ENCODE results near the gene SERPINB8. TPM values are rescaled to one million over a fixed set of nuclear protein-coding genes. Genes with fewer than 3 reads are reported as not detected.

The SERPINB8 gene
- total and polyA plus RNA-seq, 2 of the 13 experiments (the other 11 are each of a cell fraction or from before 2014, with no cell fraction given), result 0.95 to 2.2 TPM

DNA sequence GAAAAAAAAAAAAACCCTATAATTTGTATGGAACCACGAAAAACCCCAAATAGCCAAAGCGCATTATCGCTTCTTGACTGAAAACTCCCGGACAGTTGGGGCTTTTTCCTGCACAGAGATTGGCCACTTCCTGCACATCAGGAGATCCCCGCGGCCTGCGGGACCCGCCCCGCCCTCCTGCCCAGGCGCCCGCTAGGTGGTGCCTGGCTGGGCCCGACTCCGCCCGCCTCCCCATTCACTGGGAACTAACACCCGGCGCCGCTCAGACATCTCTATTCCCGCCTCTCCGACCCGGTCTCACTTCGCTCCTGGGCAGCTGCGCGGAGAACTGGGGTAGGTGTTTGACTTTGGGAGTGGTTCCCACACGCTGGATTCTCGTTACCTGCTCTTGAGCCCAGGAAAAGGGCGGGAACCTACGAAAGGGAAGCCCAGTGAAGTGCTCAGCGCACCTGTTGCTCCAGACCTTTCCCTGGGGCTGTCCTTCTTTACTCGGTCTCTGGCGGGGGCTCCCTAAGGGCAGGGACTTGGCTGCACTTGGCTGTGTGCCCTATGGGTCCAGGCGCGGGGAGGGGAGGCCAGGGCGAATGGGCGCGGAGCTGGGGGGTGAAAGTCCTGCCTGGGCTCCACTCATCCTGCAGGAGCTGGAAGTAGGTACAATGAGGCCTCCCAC is 20.7 kb upstream of the SERPINB8 start, which contains the start of gene HMSD:
Gene HMSD (plus strand): TSS at position 234 of the 670 bp plus-strand sequence. CDS start 4,155 bp downstream, outside the sequence.
- H3K4me1 ChIP-seq (ENCODE audit: insufficient read depth, low read length), result no peaks in the 10 kb centered on the region
- ATAC-seq (peak; percentile 100), DNase-seq (ENCODE audit: low spot score) (no peak), FAIRE-seq (no peak)
- CTCF ChIA-PET (ENCODE audit: low intra/inter-chr PET ratio, low total read pairs), result interaction anchor here (1.1 kb wide), 1 partner anchor 45 kb away, joined by 5 read pairs; no protein-coding TSS in a partner anchor
- no TSS peak for BruUV-seq (replicated peaks)
- no peak within 1 kb of the TSS for H2AFZ ChIP-seq (ENCODE audit: low read length)
- no peaks in the 10 kb centered on the region for H4K20me1 ChIP-seq (ENCODE audit: insufficient read depth, low read length)
- no peaks in the 10 kb centered on the region for H3K9me3 ChIP-seq (ENCODE audit: low read length)
- no peaks in the 10 kb centered on the region for H3K79me2 ChIP-seq (ENCODE audit: insufficient read depth, low read length)
- in situ Hi-C loops (cut with HindIII; ENCODE audit: extremely low pct_ligation_motif_present, low pct_unique_long_range_greater_than_20kb), result no loop called here
- H3K27me3 ChIP-seq (ENCODE audit: control insufficient read depth in 1 of 2, insufficient read depth in 2 of 2, low read length in 2 of 2), result no peaks in the 10 kb centered on the region
- POLR2A ChIA-PET, result no interaction called here
- intact Hi-C loops (cut with micrococcal nuclease; ENCODE audit: unreplicated experiment), result loop anchor here (1.0 kb wide), 1 partner anchor 30 kb away; no protein-coding TSS in a partner anchor
- H3K27ac ChIP-seq (ENCODE audit: extremely low read length, insufficient read depth, low read length), result no peak within 1 kb of the TSS
- H3K9ac ChIP-seq (ENCODE audit: insufficient read depth, low read depth, low read length), result no peak within 1 kb of the TSS
- no peaks in the 10 kb centered on the region for H3K36me3 ChIP-seq (replicated peaks in 1 of 2; ENCODE audit: control insufficient read depth in 1 of 2, insufficient read depth in 2 of 2, low read length in 2 of 2)
- peak within 1 kb of the TSS in 1 of 3 experiments; percentile 48; a peak in 2 of 6 replicates for H3K4me3 ChIP-seq (replicated peaks in 1 of 3; ENCODE audit: insufficient read depth in 1 of 3, low read depth in 2 of 3, low read length in 3 of 3)
- 22% methylated on average over 17 of the region's 35 CpGs for WGBS (ENCODE audit: low lambda C conversion rate)
- peak within 1 kb of the TSS; percentile 57 for H3K4me2 ChIP-seq (ENCODE audit: low read depth, low read length)
- TF ChIP-seq TCF7 (IDR thresholded peaks at IDR 0.05; ENCODE audit: low read depth) (no peak), ZFX (CRISPR knock-in tag; IDR thresholded peaks at IDR 0.05; ENCODE audit: low read depth) (0 out of 2 replicates have a peak, but pooled peaks have one; percentile 18), HNRNPH1 (optimal IDR thresholded peaks at IDR 0.05; ENCODE audit: low read depth, low read length) (no peak), GABPB1 (CRISPR knock-in tag; IDR thresholded peaks at IDR 0.05) (peak; percentile 54; the same call in 1 of the 2 replicates), ZNF607 (CRISPR knock-in tag; IDR thresholded peaks at IDR 0.05; ENCODE audit: borderline replicate concordance) (no peak), ZMAT3 (CRISPR knock-in tag; conservative IDR thresholded peaks at IDR 0.05) (no peak), ZNF766 (CRISPR knock-in tag; IDR thresholded peaks at IDR 0.05; ENCODE audit: borderline replicate concordance) (no peak), ZNF629 (CRISPR knock-in tag; conservative IDR thresholded peaks at IDR 0.05) (no peak), ZKSCAN8 (CRISPR knock-in tag; IDR thresholded peaks at IDR 0.05; ENCODE audit: borderline replicate concordance) (no peak), ZNF264 (CRISPR knock-in tag; IDR thresholded peaks at IDR 0.05) (no peak), NR2F1 (CRISPR knock-in tag; IDR thresholded peaks at IDR 0.05) (no peak), KDM2A (CRISPR knock-in tag; IDR thresholded peaks at IDR 0.05; ENCODE audit: borderline replicate concordance, low read depth) (no peak; the same call in 1 of the 2 replicates), THAP11 (CRISPR knock-in tag; IDR thresholded peaks at IDR 0.05) (no peak), MTF1 (CRISPR knock-in tag; IDR thresholded peaks at IDR 0.05) (no peak)
- TF ChIP-seq, protein P1, sequence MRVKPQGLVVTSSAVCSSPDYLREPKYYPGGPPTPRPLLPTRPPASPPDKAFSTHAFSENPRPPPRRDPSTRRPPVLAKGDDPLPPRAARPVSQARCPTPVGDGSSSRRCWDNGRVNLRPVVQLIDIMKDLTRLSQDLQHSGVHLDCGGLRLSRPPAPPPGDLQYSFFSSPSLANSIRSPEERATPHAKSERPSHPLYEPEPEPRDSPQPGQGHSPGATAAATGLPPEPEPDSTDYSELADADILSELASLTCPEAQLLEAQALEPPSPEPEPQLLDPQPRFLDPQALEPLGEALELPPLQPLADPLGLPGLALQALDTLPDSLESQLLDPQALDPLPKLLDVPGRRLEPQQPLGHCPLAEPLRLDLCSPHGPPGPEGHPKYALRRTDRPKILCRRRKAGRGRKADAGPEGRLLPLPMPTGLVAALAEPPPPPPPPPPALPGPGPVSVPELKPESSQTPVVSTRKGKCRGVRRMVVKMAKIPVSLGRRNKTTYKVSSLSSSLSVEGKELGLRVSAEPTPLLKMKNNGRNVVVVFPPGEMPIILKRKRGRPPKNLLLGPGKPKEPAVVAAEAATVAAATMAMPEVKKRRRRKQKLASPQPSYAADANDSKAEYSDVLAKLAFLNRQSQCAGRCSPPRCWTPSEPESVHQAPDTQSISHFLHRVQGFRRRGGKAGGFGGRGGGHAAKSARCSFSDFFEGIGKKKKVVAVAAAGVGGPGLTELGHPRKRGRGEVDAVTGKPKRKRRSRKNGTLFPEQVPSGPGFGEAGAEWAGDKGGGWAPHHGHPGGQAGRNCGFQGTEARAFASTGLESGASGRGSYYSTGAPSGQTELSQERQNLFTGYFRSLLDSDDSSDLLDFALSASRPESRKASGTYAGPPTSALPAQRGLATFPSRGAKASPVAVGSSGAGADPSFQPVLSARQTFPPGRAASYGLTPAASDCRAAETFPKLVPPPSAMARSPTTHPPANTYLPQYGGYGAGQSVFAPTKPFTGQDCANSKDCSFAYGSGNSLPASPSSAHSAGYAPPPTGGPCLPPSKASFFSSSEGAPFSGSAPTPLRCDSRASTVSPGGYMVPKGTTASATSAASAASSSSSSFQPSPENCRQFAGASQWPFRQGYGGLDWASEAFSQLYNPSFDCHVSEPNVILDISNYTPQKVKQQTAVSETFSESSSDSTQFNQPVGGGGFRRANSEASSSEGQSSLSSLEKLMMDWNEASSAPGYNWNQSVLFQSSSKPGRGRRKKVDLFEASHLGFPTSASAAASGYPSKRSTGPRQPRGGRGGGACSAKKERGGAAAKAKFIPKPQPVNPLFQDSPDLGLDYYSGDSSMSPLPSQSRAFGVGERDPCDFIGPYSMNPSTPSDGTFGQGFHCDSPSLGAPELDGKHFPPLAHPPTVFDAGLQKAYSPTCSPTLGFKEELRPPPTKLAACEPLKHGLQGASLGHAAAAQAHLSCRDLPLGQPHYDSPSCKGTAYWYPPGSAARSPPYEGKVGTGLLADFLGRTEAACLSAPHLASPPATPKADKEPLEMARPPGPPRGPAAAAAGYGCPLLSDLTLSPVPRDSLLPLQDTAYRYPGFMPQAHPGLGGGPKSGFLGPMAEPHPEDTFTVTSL (CRISPR knock-in tag; IDR thresholded peaks at IDR 0.05; ENCODE audit: borderline replicate concordance), result no peak
- TF ChIP-seq, protein P2, sequence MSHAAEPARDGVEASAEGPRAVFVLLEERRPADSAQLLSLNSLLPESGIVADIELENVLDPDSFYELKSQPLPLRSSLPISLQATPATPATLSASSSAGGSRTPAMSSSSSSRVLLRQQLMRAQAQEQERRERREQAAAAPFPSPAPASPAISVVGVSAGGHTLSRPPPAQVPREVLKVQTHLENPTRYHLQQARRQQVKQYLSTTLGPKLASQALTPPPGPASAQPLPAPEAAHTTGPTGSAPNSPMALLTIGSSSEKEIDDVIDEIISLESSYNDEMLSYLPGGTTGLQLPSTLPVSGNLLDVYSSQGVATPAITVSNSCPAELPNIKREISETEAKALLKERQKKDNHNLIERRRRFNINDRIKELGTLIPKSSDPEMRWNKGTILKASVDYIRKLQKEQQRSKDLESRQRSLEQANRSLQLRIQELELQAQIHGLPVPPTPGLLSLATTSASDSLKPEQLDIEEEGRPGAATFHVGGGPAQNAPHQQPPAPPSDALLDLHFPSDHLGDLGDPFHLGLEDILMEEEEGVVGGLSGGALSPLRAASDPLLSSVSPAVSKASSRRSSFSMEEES (CRISPR knock-in tag; IDR thresholded peaks at IDR 0.05), result no peak
- TF ChIP-seq, protein P3, sequence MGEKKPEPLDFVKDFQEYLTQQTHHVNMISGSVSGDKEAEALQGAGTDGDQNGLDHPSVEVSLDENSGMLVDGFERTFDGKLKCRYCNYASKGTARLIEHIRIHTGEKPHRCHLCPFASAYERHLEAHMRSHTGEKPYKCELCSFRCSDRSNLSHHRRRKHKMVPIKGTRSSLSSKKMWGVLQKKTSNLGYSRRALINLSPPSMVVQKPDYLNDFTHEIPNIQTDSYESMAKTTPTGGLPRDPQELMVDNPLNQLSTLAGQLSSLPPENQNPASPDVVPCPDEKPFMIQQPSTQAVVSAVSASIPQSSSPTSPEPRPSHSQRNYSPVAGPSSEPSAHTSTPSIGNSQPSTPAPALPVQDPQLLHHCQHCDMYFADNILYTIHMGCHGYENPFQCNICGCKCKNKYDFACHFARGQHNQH (CRISPR knock-in tag; IDR thresholded peaks at IDR 0.05), result no peak
